HG03064 (cell line): ENCODE measurements around the gene TAF6L.
"Not testable (repeated sequence)": the region's sequence is repeated elsewhere in the genome, so short reads cannot be mapped to it uniquely, and the experiment has no call there.

Source experiments
- ATAC-seq: cut with Tn5 transposase; IDR thresholded peaks from one replicate; pipeline ENCODE4 v1.9.1; 2021; ENCODE audit warnings: low read depth; ENCODE audit not compliant: unreplicated experiment

The TAF6L gene

GRCh38 chr11:62755086-62755615, 16.0 kb upstream of the TAF6L start:
- ATAC-seq, result no peak

- no peak for ATAC-seq
Observed at GRCh38 chr11:62757846-62758788, 13.1 kb upstream of the TAF6L start.

GRCh38 chr11:62760867-62761227, 10.3 kb upstream of the TAF6L start:
- ATAC-seq, result not testable (repeated sequence)

GRCh38 chr11:62770778-62771143, 435 bp upstream of the TAF6L start:
- no peak for ATAC-seq

- ATAC-seq, result no peak
Observed at GRCh38 chr11:62774407-62774806, 3.2 kb downstream of the TAF6L start.

GRCh38 chr11:62775646-62776045, 4.5 kb downstream of the TAF6L start:
- no peak for ATAC-seq

- no peak for ATAC-seq
Observed at GRCh38 chr11:62777389-62777788, 6.2 kb downstream of the TAF6L start.

GRCh38 chr11:62778441-62778840, 7.2 kb downstream of the TAF6L start:
- no peak for ATAC-seq

- no peak for ATAC-seq
Observed at GRCh38 chr11:62782753-62783152, 11.6 kb downstream of the TAF6L start.

GRCh38 chr11:62786318-62787004, 15.3 kb downstream of the TAF6L start:
- peak; percentile 58 for ATAC-seq

GRCh38 chr11:62787005-62787759, 16.0 kb downstream of the TAF6L start, which contains the start of gene TMEM179B:
Gene TMEM179B, plus strand, starts transcription at chr11:62787402. Its CDS starts 30 bp downstream, at chr11:62787432.
- ATAC-seq, result peak; percentile 65

- ATAC-seq, result no peak
Observed at GRCh38 chr11:62788991-62789390, 17.8 kb downstream of the TAF6L start.

GRCh38 chr11:62789576-62789975, 18.4 kb downstream of the TAF6L start:
- no peak for ATAC-seq

GRCh38 chr11:62791501-62792201, 20.5 kb downstream of the TAF6L start, which contains the start of gene TMEM223:
Gene TMEM223, minus strand, starts transcription at chr11:62792006. Its CDS starts 12 bp downstream, at chr11:62791994.
- ATAC-seq, result peak; percentile 54

- ATAC-seq, result no peak
Observed at GRCh38 chr11:62792202-62792575, 21.0 kb downstream of the TAF6L start.

- no peak for ATAC-seq
Observed at GRCh38 chr11:62794201-62794775, 23.1 kb downstream of the TAF6L start.

- no peak for ATAC-seq
Observed at GRCh38 chr11:62796281-62796680, 25.1 kb downstream of the TAF6L start.

GRCh38 chr11:62799486-62799885, 28.3 kb downstream of the TAF6L start:
- ATAC-seq, result no peak

GRCh38 chr11:62801071-62801470, 29.9 kb downstream of the TAF6L start:
- ATAC-seq, result no peak
